PC-3 (cell line): ENCODE data around the gene RSRC1.

Experiments
- EZH2 ChIP-seq: fragments of 300-600 bp; sonication (generic); IDR thresholded peaks from one replicate; pipeline ENCODE4 v1.6.1; 2017; ENCODE audit warnings: antibody characterized with exemption, mild to moderate bottlenecking, low read length; ENCODE audit not compliant: unreplicated experiment
- TF ChIP-seq, protein P1 (sequence below): fragments of 300-600 bp; sonication (generic); conservative IDR thresholded peaks from 2 replicates; pipeline ENCODE4 v1.5.1; 2017; ENCODE audit warnings: antibody characterized with exemption, low read depth, mild to moderate bottlenecking, low read length

GRCh38 chr3:158094235-158095110 is 15.4 kb upstream of the RSRC1 start:
- TF ChIP-seq, protein P1, sequence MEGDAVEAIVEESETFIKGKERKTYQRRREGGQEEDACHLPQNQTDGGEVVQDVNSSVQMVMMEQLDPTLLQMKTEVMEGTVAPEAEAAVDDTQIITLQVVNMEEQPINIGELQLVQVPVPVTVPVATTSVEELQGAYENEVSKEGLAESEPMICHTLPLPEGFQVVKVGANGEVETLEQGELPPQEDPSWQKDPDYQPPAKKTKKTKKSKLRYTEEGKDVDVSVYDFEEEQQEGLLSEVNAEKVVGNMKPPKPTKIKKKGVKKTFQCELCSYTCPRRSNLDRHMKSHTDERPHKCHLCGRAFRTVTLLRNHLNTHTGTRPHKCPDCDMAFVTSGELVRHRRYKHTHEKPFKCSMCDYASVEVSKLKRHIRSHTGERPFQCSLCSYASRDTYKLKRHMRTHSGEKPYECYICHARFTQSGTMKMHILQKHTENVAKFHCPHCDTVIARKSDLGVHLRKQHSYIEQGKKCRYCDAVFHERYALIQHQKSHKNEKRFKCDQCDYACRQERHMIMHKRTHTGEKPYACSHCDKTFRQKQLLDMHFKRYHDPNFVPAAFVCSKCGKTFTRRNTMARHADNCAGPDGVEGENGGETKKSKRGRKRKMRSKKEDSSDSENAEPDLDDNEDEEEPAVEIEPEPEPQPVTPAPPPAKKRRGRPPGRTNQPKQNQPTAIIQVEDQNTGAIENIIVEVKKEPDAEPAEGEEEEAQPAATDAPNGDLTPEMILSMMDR, result no peak
- no peak for TF ChIP-seq EZH2
